ENCODE measurements around the gene SUPT3H.

- TF ChIP-seq CTCF (IDR thresholded peaks at IDR 0.05) (no peak), POLR2A (IDR thresholded peaks at IDR 0.05) (no peak)
Measured at GRCh38 chr6:45127185-45127584, 250.5 kb downstream of the SUPT3H start.

Data from ovary (tissue), 3 donors.